H1 (cell line): Measurements from ENCODE around the gene RAD23A. TPM values are rescaled to one million over a fixed set of nuclear protein-coding genes. Genes with fewer than 3 reads are reported as not detected.

Source experiments
- CTCF ChIA-PET: fragments of 300-600 bp; sonication (Branson Sonifier 250); formaldehyde crosslinking; loops from one replicate; lab custom pipeline; 2021; ENCODE audit not compliant: partially characterized antibody; lab: Charles Lee
- POLR2A ChIA-PET: fragments of 300-600 bp; sonication (Branson Sonifier 250); formaldehyde crosslinking; loops from one replicate; lab custom pipeline; 2021; ENCODE audit warnings: inconsistent platforms; ENCODE audit not compliant: partially characterized antibody; lab: Charles Lee
- DNase-seq, 2 experiments: peaks; one replicate each; pipeline versions ENCODE4 v3.0.0 to v3.0.0-alpha.2; 2010 to 2022; ENCODE audit warnings: low spot score in 2 of 2, low read depth in 1 of 2, mixed read lengths in 1 of 2
- FAIRE-seq: peaks from 2 replicates; lab custom pipeline; 2011; peaks lifted over from hg19 to GRCh38; lab: Jason Lieb, UNC
- H2AFZ ChIP-seq: 2 replicates; pipeline ENCODE4 v1.8.1; 2012; ENCODE audit warnings: low read length, inconsistent platforms
- H2AK5ac ChIP-seq: 2 replicates; pipeline ENCODE4 v1.6.1; 2013; ENCODE audit warnings: low read depth, low read length
- H2BK120ac ChIP-seq: replicated peaks from 2 replicates; pipeline ENCODE3; 2013; ENCODE audit warnings: low read depth, low read length, inconsistent platforms
- H2BK12ac ChIP-seq: 2 replicates; pipeline ENCODE4 v1.6.1; 2013; ENCODE audit warnings: low read depth, low read length
- H2BK15ac ChIP-seq: 2 replicates; pipeline ENCODE4 v1.6.1; 2013; ENCODE audit warnings: low read length
- H2BK20ac ChIP-seq: 2 replicates; pipeline ENCODE4 v1.6.1; 2013; ENCODE audit warnings: low read length
- H2BK5ac ChIP-seq: 2 replicates; pipeline ENCODE4 v1.6.1; 2013; ENCODE audit warnings: low read depth, low read length
- H3K14ac ChIP-seq: 2 replicates; pipeline ENCODE4 v1.6.1; 2013; ENCODE audit warnings: inconsistent platforms; ENCODE audit not compliant: insufficient read length
- H3K18ac ChIP-seq: 2 replicates; pipeline ENCODE4 v1.6.1; 2013; ENCODE audit warnings: low read length; ENCODE audit errors: extremely low read depth
- H3K23ac ChIP-seq: 2 replicates; pipeline ENCODE4 v1.6.1; 2013; ENCODE audit warnings: inconsistent platforms; ENCODE audit not compliant: insufficient read length
- H3K23me2 ChIP-seq: 2 replicates; pipeline ENCODE4 v1.6.1; 2013; ENCODE audit warnings: low read depth, low read length
- H3K27ac ChIP-seq: 2 replicates; pipeline ENCODE4 v1.6.1; 2011; ENCODE audit warnings: low read depth, low read length, inconsistent platforms
- H3K27me3 ChIP-seq, 4 experiments: replicated peaks in 1 of 4; 1 replicate in 1 of 4; 2 replicates in 3 of 4; pipeline versions ENCODE4 v1.6.1 to v1.8.1; 2011 to 2013; ENCODE audit warnings: low read length in 3 of 4, mild to moderate bottlenecking in 3 of 4, inconsistent platforms in 2 of 4, mixed read lengths in 2 of 4, moderate library complexity in 1 of 4; ENCODE audit not compliant: control insufficient read depth in 3 of 4, insufficient read depth in 3 of 4; ENCODE audit errors: extremely low read depth in 1 of 4
- H3K36me3 ChIP-seq, 4 experiments: 2 replicates each; pipeline versions ENCODE4 v1.6.1 to v1.8.1; 2011 to 2013; ENCODE audit warnings: mild to moderate bottlenecking in 4 of 4, low read length in 3 of 4, moderate library complexity in 2 of 4, control low read depth in 1 of 4, inconsistent platforms in 1 of 4; ENCODE audit not compliant: insufficient read depth in 4 of 4, control insufficient read depth in 2 of 4
- H3K4ac ChIP-seq: replicated peaks from 2 replicates; pipeline ENCODE3; 2013; ENCODE audit warnings: low read length, low read depth, mixed read lengths, inconsistent platforms; ENCODE audit not compliant: insufficient read length
- H3K4me1 ChIP-seq, 4 experiments: replicated peaks in 1 of 4; 1 replicate in 1 of 4; 2 replicates in 3 of 4; pipeline versions ENCODE4 v1.6.1 to v1.8.1; 2011 to 2013; ENCODE audit warnings: low read length in 3 of 4, inconsistent platforms in 2 of 4, mixed read lengths in 1 of 4; ENCODE audit not compliant: insufficient read depth in 4 of 4, control insufficient read depth in 3 of 4
- H3K4me2 ChIP-seq, 2 experiments: 2 replicates each; pipeline versions ENCODE4 v1.6.1 to v1.8.1; 2011 to 2013; ENCODE audit warnings: low read depth in 2 of 2, low read length in 2 of 2, control low read depth in 1 of 2, inconsistent platforms in 1 of 2, mild to moderate bottlenecking in 1 of 2; ENCODE audit not compliant: insufficient read depth in 1 of 2
- H3K4me3 ChIP-seq, 4 experiments: fragments of 200-600, 300-600 bp in 1 of 4; sonication (generic), shearing (Covaris generic), sonication (Bioruptor Twin) in 1 of 4; 2 replicates each; pipeline versions ENCODE4 v1.5.1 to v1.8.1; 2011 to 2016; ENCODE audit warnings: low read length in 4 of 4, low read depth in 3 of 4, control low read depth in 2 of 4, inconsistent platforms in 2 of 4, mild to moderate bottlenecking in 2 of 4, mixed read lengths in 1 of 4, moderate library complexity in 1 of 4; ENCODE audit not compliant: insufficient read depth in 2 of 4; ENCODE audit errors: extremely low read depth in 1 of 4
- H3K56ac ChIP-seq: replicated peaks from 2 replicates; pipeline ENCODE3; 2013; ENCODE audit warnings: low read depth, mild to moderate bottlenecking, mixed read lengths, low read length, inconsistent platforms; ENCODE audit not compliant: insufficient read length
- H3K79me1 ChIP-seq: 2 replicates; pipeline ENCODE4 v1.6.1; 2013; ENCODE audit warnings: low read depth, low read length, control low read depth
- H3K79me2 ChIP-seq, 2 experiments: 2 replicates each; pipeline versions ENCODE4 v1.6.1 to v1.8.1; 2012 to 2013; ENCODE audit warnings: low read length in 2 of 2, mild to moderate bottlenecking in 2 of 2, inconsistent platforms in 1 of 2; ENCODE audit not compliant: insufficient read depth in 2 of 2, control insufficient read depth in 1 of 2
- H3K9ac ChIP-seq, 4 experiments: replicated peaks in 1 of 4; 1 replicate in 1 of 4; 2 replicates in 3 of 4; pipeline versions ENCODE4 v1.6.1 to v1.8.1; 2011 to 2013; ENCODE audit warnings: low read depth in 3 of 4, low read length in 3 of 4, control low read depth in 2 of 4, mild to moderate bottlenecking in 2 of 4, moderate library complexity in 2 of 4, inconsistent platforms in 1 of 4; ENCODE audit errors: extremely low read depth in 1 of 4
- H3K9me3 ChIP-seq, 2 experiments: 2 replicates each; pipeline versions ENCODE4 v1.6.1 to v1.8.1; 2012 to 2013; ENCODE audit warnings: mild to moderate bottlenecking in 2 of 2, moderate library complexity in 2 of 2, control low read depth in 1 of 2, inconsistent platforms in 1 of 2, low read depth in 1 of 2, low read length in 1 of 2, mixed read lengths in 1 of 2; ENCODE audit not compliant: insufficient read depth in 2 of 2
- H4K20me1 ChIP-seq, 2 experiments: replicated peaks in 1 of 2; 2 replicates each; pipeline versions ENCODE3 to v1.8.1; 2011 to 2013; ENCODE audit warnings: inconsistent platforms in 2 of 2, low read length in 2 of 2, mild to moderate bottlenecking in 1 of 2; ENCODE audit not compliant: insufficient read depth in 2 of 2, control insufficient read depth in 1 of 2
- H4K5ac ChIP-seq: 2 replicates; pipeline ENCODE4 v1.6.1; 2013; ENCODE audit warnings: low read length, low read depth, mixed read lengths, inconsistent platforms; ENCODE audit not compliant: insufficient read length
- H4K8ac ChIP-seq: 2 replicates; pipeline ENCODE4 v1.8.0; 2013; ENCODE audit warnings: mild to moderate bottlenecking, moderate library complexity, low read length, inconsistent platforms; ENCODE audit not compliant: insufficient read depth; ENCODE audit errors: extremely low read depth
- H4K91ac ChIP-seq: replicated peaks from 2 replicates; pipeline ENCODE3; 2013; ENCODE audit warnings: low read length, mixed read lengths, inconsistent platforms; ENCODE audit not compliant: insufficient read length
- BCL11A ChIP-seq, 2 experiments: IDR thresholded peaks; one replicate each; pipeline ENCODE4 v1.6.1; 2011; ENCODE audit warnings: low read depth in 2 of 2, low read length in 2 of 2, mild to moderate bottlenecking in 2 of 2
- CBX8 ChIP-seq: fragments of 300-800, 300-1000 bp; sonication (generic); IDR thresholded peaks from 2 replicates; pipeline ENCODE4 v1.7.1; 2016; ENCODE audit warnings: low read depth, low read length, borderline replicate concordance
- CTBP2 ChIP-seq: IDR thresholded peaks from 2 replicates; pipeline ENCODE4 v1.7.0; 2011; ENCODE audit warnings: borderline replicate concordance, mild to moderate bottlenecking, moderate library complexity, mixed read lengths, low read length; ENCODE audit not compliant: insufficient read depth, insufficient read length
- HDAC2 ChIP-seq, 2 experiments: fragments of 300-600 bp in 1 of 2; sonication (generic) in 1 of 2; IDR thresholded peaks; 2 replicates each; pipeline ENCODE4 v1.6.1; 2011 to 2012; ENCODE audit warnings: low read depth in 2 of 2, low read length in 2 of 2, mild to moderate bottlenecking in 2 of 2, moderate library complexity in 2 of 2, borderline replicate concordance in 1 of 2, inconsistent platforms in 1 of 2
- JUN ChIP-seq: IDR thresholded peaks from 2 replicates; pipeline ENCODE4 v1.6.1; 2011; ENCODE audit warnings: low read depth, mild to moderate bottlenecking, improper control_type of control experiment, low read length
- JUND ChIP-seq: IDR thresholded peaks from 2 replicates; pipeline ENCODE4 v1.6.1; 2011; ENCODE audit warnings: mild to moderate bottlenecking, improper control_type of control experiment, low read length
- POU5F1 ChIP-seq: IDR thresholded peaks from 2 replicates; pipeline ENCODE4 v1.6.1; 2011; ENCODE audit warnings: low read depth, mild to moderate bottlenecking, low read length, moderate library complexity
- RBBP5 ChIP-seq: IDR thresholded peaks from 2 replicates; pipeline ENCODE4 v1.7.1; 2012; ENCODE audit warnings: low read depth, mild to moderate bottlenecking, inconsistent platforms, low read length, moderate library complexity, borderline replicate concordance
- RNF2 ChIP-seq: fragments of 200-900, 300-1000 bp; sonication (generic); IDR thresholded peaks from 2 replicates; pipeline ENCODE4 v1.7.1; 2016; ENCODE audit warnings: borderline replicate concordance, low read depth, mild to moderate bottlenecking, antibody characterized with exemption, low read length; ENCODE audit not compliant: poor library complexity, severe bottlenecking; ENCODE audit errors: missing control alignments
- SAP30 ChIP-seq: fragments of 300-600 bp; sonication (generic); IDR thresholded peaks from 2 replicates; pipeline ENCODE4 v1.7.1; 2012; ENCODE audit warnings: low read length, moderate library complexity, mild to moderate bottlenecking, inconsistent platforms; ENCODE audit not compliant: insufficient read depth, insufficient replicate concordance
- TBP ChIP-seq: IDR thresholded peaks from 2 replicates; pipeline ENCODE4 v1.6.1; 2011; ENCODE audit warnings: low read depth, low read length, improper control_type of control experiment
- WGBS, 2 experiments: shearing (Covaris generic) in 1 of 2; methylation state at CpG; one replicate each; pipeline versions ENCODE4 v1.1.6 to v1.1.7; 2013 to 2015; ENCODE audit warnings: low lambda C conversion rate in 2 of 2, mixed read lengths in 2 of 2, inconsistent platforms in 1 of 2, low coverage in 1 of 2, missing lambda C conversion rate in 1 of 2; ENCODE audit not compliant: insufficient replicate concordance in 2 of 2, insufficient coverage in 1 of 2, insufficient read length in 1 of 2; ENCODE audit errors: extremely low coverage in 1 of 2, missing lambda C conversion rate in 1 of 2; 5-methylcytosine and 5-hydroxymethylcytosine counted together
- polyA plus RNA-seq, 7 experiments: library from polyadenylated mRNA; depleted of rRNA in 3 of 7; stranded (reverse) in 5 of 7; unstranded in 2 of 7; fragments of >200 nt in 5 of 7; fragments of 200-250 nt in 2 of 7; gene quantifications; 1 replicate in 5 of 7; 2 replicates in 1 of 7; 4 replicates in 1 of 7; pipeline versions ENCODE4 v1.2.1 to v1.2.3, GENCODE V29; 2011 to 2013; ENCODE audit warnings: missing spikeins in 2 of 7, mixed read lengths in 2 of 7
- total RNA-seq: library from RNA; stranded (reverse); fragmentation: NEBNext Ultra II Directional; extraction: Animal tissue kit (Norgen Biotek cat#: 25700); gene quantifications from 2 replicates; pipeline ENCODE4 v1.2.1, GENCODE V29; 2021
- TF ChIP-seq, protein P1 (sequence below): IDR thresholded peaks from 2 replicates; pipeline ENCODE4 v1.6.1; 2011; ENCODE audit warnings: low read depth, mild to moderate bottlenecking, low read length; ENCODE audit not compliant: insufficient read depth

RAD23A gene
- total and polyA plus RNA-seq, 2 of the 8 experiments (the other 6 are each of a cell fraction or from before 2014, with no cell fraction given): 40.0 to 76.1 TPM

DNA sequence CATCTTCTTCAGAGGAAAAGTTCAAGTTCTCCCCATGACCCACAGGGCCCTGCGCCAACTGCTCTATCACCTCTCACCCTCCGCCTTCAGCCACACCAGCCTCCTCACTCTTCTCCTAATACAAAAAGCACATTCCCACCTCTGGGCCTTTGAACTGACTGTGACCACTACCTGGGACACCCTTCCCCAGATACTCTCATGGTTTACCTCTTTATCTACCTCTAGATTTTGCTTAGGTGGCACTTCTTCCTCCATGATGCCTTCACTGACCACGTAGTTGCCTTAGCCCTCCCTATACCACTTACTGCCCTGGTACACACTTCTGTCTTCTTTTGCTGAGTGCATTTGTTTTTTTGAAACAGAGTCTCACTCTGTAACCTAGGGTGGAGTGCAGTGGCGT is 22.7 kb upstream of the RAD23A start:
- FAIRE-seq (no peak), DNase-seq (no peak)
- H3K4me3 ChIP-seq: no peak overlapping the region
- H3K4ac ChIP-seq: no peak overlapping the region
- peaks cover 0 to 2% (median 0%) of the 10 kb centered on the region in 4 experiments; a peak in 1 of 7 replicates for H3K4me1 ChIP-seq
- no peak overlapping the region for H4K5ac ChIP-seq
- no peak overlapping the region for H2BK5ac ChIP-seq
- H4K8ac ChIP-seq: no peak overlapping the region
- no peak overlapping the region for H2BK15ac ChIP-seq
- H3K36me3 ChIP-seq: peaks cover 25 to 55% (median 38%) of the 10 kb centered on the region in 4 experiments; a peak in 7 of 8 replicates
- no peak overlapping the region for H2BK12ac ChIP-seq
- CTCF ChIA-PET: interaction anchor here (1.2 kb wide), 1 partner anchor 38 kb away, joined by 5 read pairs; no protein-coding TSS in a partner anchor
- H3K9ac ChIP-seq: no peak overlapping the region
- no peaks in the 10 kb centered on the region for H3K79me1 ChIP-seq
- no peak overlapping the region for H4K91ac ChIP-seq
- H3K27ac ChIP-seq: no peak overlapping the region
- H3K18ac ChIP-seq: no peak overlapping the region
- H3K9me3 ChIP-seq: peaks cover 2 to 9% of the 10 kb centered on the region in 2 experiments; a peak in 1 of 4 replicates
- peaks cover 0 to 3% of the 10 kb centered on the region in 2 experiments for H4K20me1 ChIP-seq
- H3K23ac ChIP-seq: no peak overlapping the region
- H3K27me3 ChIP-seq: peaks cover 6 to 11% (median 10%) of the 10 kb centered on the region in 4 experiments
- 98% methylated on average over 4 of the region's 4 CpGs; no CpG with 5 or more reads in 1 of the 2 experiments for WGBS, 2 experiments
- H3K14ac ChIP-seq: no peak overlapping the region
- no peak overlapping the region for H2BK120ac ChIP-seq
- no peak overlapping the region for H2AFZ ChIP-seq
- no peaks in the 10 kb centered on the region for H3K79me2 ChIP-seq
- no peak overlapping the region for H2AK5ac ChIP-seq
- H3K23me2 ChIP-seq: no peaks in the 10 kb centered on the region
- POLR2A ChIA-PET: interaction anchor here (0.6 to 13.9 kb wide), 6 partner anchors 10 to 50 kb away, joined by 4 to 180 read pairs (median 10); partner anchors contain the start of genes CALR, FARSA and GCDH
- no peak overlapping the region for H3K56ac ChIP-seq
- H3K4me2 ChIP-seq: no peak overlapping the region
- H2BK20ac ChIP-seq: no peak overlapping the region
- TF ChIP-seq CTBP2 (no peak), SAP30 (no peak), RBBP5 (no peak), RNF2 (no peak), JUN (no peak), BCL11A (IDR thresholded peaks at IDR 0.05; ENCODE audit: low read depth in 2 of 2, low read length in 2 of 2) (no peak), HDAC2 (IDR thresholded peaks at IDR 0.05; ENCODE audit: borderline replicate concordance in 1 of 2, low read depth in 2 of 2, low read length in 2 of 2) (no peak), JUND (no peak), CBX8 (no peak), TBP (no peak), POU5F1 (no peak)
- TF ChIP-seq, protein P1, sequence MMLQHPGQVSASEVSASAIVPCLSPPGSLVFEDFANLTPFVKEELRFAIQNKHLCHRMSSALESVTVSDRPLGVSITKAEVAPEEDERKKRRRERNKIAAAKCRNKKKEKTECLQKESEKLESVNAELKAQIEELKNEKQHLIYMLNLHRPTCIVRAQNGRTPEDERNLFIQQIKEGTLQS: no peak
